Ishikawa (cell line): ENCODE results near the gene ATF7.

Experiments
- CEBPB ChIP-seq: IDR thresholded peaks from 2 replicates; pipeline ENCODE4 v1.6.1; 2012
- CREB1 ChIP-seq: IDR thresholded peaks from 2 replicates; pipeline ENCODE4 v1.6.1; 2012; ENCODE audit warnings: low read depth
- EGR1 ChIP-seq: IDR thresholded peaks from 2 replicates; pipeline ENCODE4 v1.6.1; 2012
- EP300 ChIP-seq: IDR thresholded peaks from 2 replicates; pipeline ENCODE4 v1.6.1; 2012; ENCODE audit warnings: borderline replicate concordance
- FOXM1 ChIP-seq: IDR thresholded peaks from 2 replicates; pipeline ENCODE4 v1.6.1; 2012; ENCODE audit warnings: low read depth, borderline replicate concordance
- NFIC ChIP-seq: IDR thresholded peaks from 2 replicates; pipeline ENCODE4 v1.6.1; 2012
- RAD21 ChIP-seq: IDR thresholded peaks from 2 replicates; pipeline ENCODE4 v1.6.1; 2012; ENCODE audit warnings: low read depth
- TAF1 ChIP-seq: IDR thresholded peaks from 2 replicates; pipeline ENCODE4 v1.6.1; 2012; ENCODE audit warnings: low read depth, mild to moderate bottlenecking
- TCF12 ChIP-seq: IDR thresholded peaks from 2 replicates; pipeline ENCODE4 v1.6.1; 2012; ENCODE audit warnings: low read depth
- TEAD4 ChIP-seq: IDR thresholded peaks from 2 replicates; pipeline ENCODE4 v1.6.1; 2012
- YY1 ChIP-seq: IDR thresholded peaks from 2 replicates; pipeline ENCODE4 v1.6.1; 2012; ENCODE audit warnings: low read depth
- ZBTB7A ChIP-seq: IDR thresholded peaks from 2 replicates; pipeline ENCODE4 v1.6.1; 2012; ENCODE audit warnings: low read depth
- TF ChIP-seq, protein P1 (sequence below): IDR thresholded peaks from 2 replicates; pipeline ENCODE4 v1.6.1; 2012; ENCODE audit warnings: low read depth, mild to moderate bottlenecking
- TF ChIP-seq, protein P2 (sequence below): IDR thresholded peaks from 2 replicates; pipeline ENCODE4 v1.6.1; 2012
- TF ChIP-seq, protein P3 (sequence below): IDR thresholded peaks from 2 replicates; pipeline ENCODE4 v1.6.1; 2012

Gene ATF7

DNA sequence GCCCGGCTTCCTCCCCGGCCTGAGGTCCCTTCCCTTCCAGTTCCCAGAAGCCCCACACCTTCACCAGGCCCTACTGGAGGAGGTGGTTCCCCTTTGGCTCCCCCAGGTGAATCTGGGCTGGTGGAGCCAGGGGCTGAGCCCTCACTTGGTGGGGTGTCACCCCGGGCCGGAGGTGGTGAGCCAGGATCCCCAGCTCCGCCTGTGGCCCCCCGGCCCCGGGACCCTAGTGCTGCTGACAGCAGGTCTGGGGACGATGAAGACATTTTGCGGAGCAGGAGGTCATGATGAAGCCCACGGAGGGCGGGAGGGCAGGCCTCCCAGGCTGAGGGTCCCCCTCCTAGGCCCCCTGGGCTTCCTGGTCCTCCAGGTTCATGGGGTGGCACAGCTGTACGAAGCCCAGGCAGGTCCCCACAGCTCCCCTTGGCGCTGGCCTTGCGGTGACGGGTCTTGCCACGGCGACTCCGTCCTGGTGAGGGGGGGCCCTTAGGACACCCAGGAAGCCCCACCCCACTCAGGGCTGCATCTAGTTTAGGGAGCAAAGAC, 143.5 kb downstream of the ATF7 start:
- TF ChIP-seq, protein P1, sequence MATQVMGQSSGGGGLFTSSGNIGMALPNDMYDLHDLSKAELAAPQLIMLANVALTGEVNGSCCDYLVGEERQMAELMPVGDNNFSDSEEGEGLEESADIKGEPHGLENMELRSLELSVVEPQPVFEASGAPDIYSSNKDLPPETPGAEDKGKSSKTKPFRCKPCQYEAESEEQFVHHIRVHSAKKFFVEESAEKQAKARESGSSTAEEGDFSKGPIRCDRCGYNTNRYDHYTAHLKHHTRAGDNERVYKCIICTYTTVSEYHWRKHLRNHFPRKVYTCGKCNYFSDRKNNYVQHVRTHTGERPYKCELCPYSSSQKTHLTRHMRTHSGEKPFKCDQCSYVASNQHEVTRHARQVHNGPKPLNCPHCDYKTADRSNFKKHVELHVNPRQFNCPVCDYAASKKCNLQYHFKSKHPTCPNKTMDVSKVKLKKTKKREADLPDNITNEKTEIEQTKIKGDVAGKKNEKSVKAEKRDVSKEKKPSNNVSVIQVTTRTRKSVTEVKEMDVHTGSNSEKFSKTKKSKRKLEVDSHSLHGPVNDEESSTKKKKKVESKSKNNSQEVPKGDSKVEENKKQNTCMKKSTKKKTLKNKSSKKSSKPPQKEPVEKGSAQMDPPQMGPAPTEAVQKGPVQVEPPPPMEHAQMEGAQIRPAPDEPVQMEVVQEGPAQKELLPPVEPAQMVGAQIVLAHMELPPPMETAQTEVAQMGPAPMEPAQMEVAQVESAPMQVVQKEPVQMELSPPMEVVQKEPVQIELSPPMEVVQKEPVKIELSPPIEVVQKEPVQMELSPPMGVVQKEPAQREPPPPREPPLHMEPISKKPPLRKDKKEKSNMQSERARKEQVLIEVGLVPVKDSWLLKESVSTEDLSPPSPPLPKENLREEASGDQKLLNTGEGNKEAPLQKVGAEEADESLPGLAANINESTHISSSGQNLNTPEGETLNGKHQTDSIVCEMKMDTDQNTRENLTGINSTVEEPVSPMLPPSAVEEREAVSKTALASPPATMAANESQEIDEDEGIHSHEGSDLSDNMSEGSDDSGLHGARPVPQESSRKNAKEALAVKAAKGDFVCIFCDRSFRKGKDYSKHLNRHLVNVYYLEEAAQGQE: no peak
- TF ChIP-seq ZBTB7A: no peak
- no peak for TF ChIP-seq TCF12

DNA sequence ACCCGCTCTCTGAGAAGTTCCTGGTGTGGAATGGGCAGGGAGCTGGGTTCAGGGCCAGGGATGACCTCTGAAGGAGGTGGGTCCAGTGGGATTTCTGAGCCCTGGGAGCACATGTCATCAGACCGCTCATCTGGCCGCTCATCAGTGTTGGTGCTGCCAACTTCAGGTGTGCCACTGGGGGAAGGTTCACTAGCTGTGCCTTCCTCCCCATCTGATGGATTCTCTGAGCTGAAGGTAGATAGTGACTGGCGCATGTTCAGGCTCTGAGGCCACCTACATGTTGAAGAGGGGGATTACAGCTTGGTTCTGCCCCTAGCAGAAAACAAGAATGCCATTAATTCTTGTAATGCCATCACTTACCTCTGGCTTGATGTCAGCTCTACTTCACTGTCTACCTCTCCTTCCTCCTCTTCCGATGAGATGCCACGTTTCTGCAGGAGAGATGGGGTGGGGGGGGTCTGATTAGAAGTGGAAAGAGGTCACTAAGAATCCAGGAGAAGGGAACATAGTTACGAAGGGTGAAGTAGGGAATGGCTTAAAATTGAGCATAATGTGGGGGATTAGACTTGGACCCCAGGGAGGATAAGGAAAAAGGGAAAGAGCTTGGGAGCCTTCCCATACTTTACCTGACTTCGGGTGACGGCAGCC, 144.1 kb downstream of the ATF7 start:
- TF ChIP-seq RAD21: no peak
- TF ChIP-seq ZBTB7A: no peak
- TF ChIP-seq CEBPB: no peak
- no peak for TF ChIP-seq TCF12
- no peak for TF ChIP-seq TAF1
- TF ChIP-seq EGR1: no peak
- no peak for TF ChIP-seq NFIC
- TF ChIP-seq, protein P2, sequence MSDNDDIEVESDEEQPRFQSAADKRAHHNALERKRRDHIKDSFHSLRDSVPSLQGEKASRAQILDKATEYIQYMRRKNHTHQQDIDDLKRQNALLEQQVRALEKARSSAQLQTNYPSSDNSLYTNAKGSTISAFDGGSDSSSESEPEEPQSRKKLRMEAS: no peak
- TF ChIP-seq, protein P1: no peak
- no peak for TF ChIP-seq EP300

DNA sequence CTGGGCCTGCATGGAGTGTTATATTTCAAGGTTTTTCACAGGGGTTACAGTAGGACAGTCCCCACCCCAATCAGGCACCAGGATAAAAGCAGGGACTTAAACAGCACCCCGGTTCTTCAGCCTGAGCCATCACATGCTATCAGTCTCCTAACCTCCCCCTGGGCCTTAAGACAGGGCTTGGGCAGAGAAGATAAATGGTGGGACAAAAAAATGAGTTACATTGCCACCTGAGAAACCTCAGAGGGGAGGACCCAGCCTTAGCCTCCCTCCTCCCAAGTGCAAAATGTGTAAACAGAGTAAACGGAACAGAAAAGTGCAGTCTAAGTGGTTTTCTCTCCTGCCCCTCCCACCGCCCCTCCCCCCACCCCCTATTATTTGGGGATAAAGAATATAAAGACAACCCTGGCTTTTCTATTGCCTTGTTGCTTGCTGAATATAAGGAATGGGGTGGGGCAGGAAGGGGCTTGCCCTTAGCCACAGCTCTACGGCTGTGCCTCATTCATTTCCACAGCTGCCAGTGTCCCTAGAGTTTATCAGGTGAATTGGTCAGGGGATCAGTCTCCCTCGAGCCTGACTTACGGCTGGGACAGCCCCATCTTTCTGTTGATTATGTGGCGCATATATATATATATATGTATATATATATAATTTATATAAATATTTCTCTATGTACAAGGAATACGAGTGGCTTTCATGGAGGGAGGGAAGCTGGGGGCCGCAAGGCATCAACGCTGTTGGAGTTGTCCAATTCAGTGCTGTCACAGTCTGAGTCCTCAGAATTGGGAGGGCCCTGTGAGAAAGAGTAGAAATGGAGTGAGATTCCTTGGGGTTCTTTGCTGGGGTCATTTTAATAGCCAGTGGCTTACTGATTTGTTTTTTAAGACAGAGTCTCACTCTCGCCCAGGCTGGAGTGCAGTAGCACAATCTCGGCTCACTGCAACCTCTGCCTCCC, 145.4 kb downstream of the ATF7 start:
- TF ChIP-seq ZBTB7A (no peak), EP300 (no peak)
- TF ChIP-seq, protein P1: no peak

DNA sequence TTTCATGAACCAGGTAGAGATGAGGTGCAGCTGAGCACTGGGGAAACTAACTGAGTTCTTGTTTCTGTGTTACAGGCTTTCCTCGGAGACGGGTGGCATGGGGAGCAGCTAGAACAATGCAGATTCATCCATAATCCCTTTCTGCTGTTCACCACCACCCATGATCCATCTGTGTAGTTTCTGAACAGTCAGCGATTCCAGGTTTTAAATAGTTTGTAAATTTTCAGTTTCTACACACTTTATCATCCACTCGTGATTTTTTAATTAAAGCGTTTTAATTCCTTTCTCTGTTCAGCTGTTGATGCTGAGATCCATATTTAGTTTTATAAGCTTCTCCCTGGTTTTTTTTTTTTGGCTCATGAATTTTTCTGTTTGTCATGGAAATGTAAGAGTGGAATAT, 146.9 kb downstream of the ATF7 start:
- TF ChIP-seq NFIC (no peak), TEAD4 (no peak), RAD21 (no peak), EGR1 (no peak), TAF1 (no peak), CREB1 (no peak), EP300 (no peak), CEBPB (no peak), FOXM1 (no peak), ZBTB7A (no peak), YY1 (no peak), TCF12 (no peak)
- TF ChIP-seq, protein P1: no peak
- TF ChIP-seq, protein P3, sequence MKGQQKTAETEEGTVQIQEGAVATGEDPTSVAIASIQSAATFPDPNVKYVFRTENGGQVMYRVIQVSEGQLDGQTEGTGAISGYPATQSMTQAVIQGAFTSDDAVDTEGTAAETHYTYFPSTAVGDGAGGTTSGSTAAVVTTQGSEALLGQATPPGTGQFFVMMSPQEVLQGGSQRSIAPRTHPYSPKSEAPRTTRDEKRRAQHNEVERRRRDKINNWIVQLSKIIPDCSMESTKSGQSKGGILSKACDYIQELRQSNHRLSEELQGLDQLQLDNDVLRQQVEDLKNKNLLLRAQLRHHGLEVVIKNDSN: no peak
- TF ChIP-seq, protein P2: no peak
